Keratinocyte (primary cell): Measurements from ENCODE around the gene TLR6.
"Not testable (repeated sequence)": the region's sequence is repeated elsewhere in the genome, so short reads cannot be mapped to it uniquely, and the experiment has no call there.

Source experiments
- CTCF ChIP-seq, 3 experiments: IDR thresholded peaks in 1 of 3; conservative IDR thresholded peaks in 1 of 3; optimal IDR thresholded peaks in 1 of 3; 2 replicates in 2 of 3; 3 replicates in 1 of 3; pipeline versions ENCODE3 to v1.5.1; 2011; ENCODE audit warnings: low read length in 3 of 3, mild to moderate bottlenecking in 3 of 3, moderate library complexity in 2 of 3, control low read depth in 1 of 3, inconsistent platforms in 1 of 3; ENCODE audit not compliant: insufficient read depth in 2 of 3; ENCODE audit errors: extremely low read depth in 1 of 3
- EZH2 ChIP-seq: IDR thresholded peaks from one replicate; pipeline ENCODE4 v1.6.1; 2012; ENCODE audit warnings: inconsistent platforms, mild to moderate bottlenecking, low read length, moderate library complexity

GRCh38 chr4:38807462-38807861 is 49.2 kb downstream of the TLR6 start:
- not testable (repeated sequence) for TF ChIP-seq CTCF (optimal IDR thresholded peaks at IDR 0.05 in 1 of 3, IDR thresholded peaks at IDR 0.05 in 1 of 3, conservative IDR thresholded peaks at IDR 0.05 in 1 of 3; ENCODE audit: extremely low read depth in 1 of 3, insufficient read depth in 2 of 3, low read length in 3 of 3); EZH2
